Activated naive CD8-positive, alpha-beta T cell (primary cell): Measurements from ENCODE around the gene ZNF469.

Source experiments
- H3K27ac Mint-ChIP-seq: one replicate; pipeline ENCODE4 v1.8.0; 2021; ENCODE audit warnings: mixed read lengths
- H3K27me3 Mint-ChIP-seq: one replicate; pipeline ENCODE4 v1.8.0; 2021; ENCODE audit warnings: mixed read lengths
- H3K36me3 Mint-ChIP-seq: one replicate; pipeline ENCODE4 v1.8.0; 2021; ENCODE audit warnings: mixed read lengths
- H3K4me1 Mint-ChIP-seq: one replicate; pipeline ENCODE4 v1.8.0; 2021; ENCODE audit warnings: low read depth, mixed read lengths
- H3K4me3 Mint-ChIP-seq: one replicate; pipeline ENCODE4 v1.8.0; 2021; ENCODE audit warnings: mild to moderate bottlenecking, mixed read lengths
- H3K9me3 Mint-ChIP-seq: one replicate; pipeline ENCODE4 v1.8.0; 2021; ENCODE audit warnings: low read depth, mixed read lengths

Gene ZNF469

GRCh38 chr16:88421871-88422433, 39.2 kb downstream of the ZNF469 start:
- no peak overlapping the region for H3K27ac Mint-ChIP-seq
- no peak overlapping the region for H3K4me3 Mint-ChIP-seq
- H3K27me3 Mint-ChIP-seq, result no peaks in the 10 kb centered on the region
- peaks cover 4% of the 10 kb centered on the region for H3K4me1 Mint-ChIP-seq
- no peaks in the 10 kb centered on the region for H3K9me3 Mint-ChIP-seq
- H3K36me3 Mint-ChIP-seq, result no peaks in the 10 kb centered on the region

- H3K4me3 Mint-ChIP-seq, result no peak overlapping the region
- no peaks in the 10 kb centered on the region for H3K36me3 Mint-ChIP-seq
- H3K9me3 Mint-ChIP-seq, result no peaks in the 10 kb centered on the region
- H3K27me3 Mint-ChIP-seq, result no peaks in the 10 kb centered on the region
- H3K27ac Mint-ChIP-seq, result no peak overlapping the region
- peaks cover 4% of the 10 kb centered on the region for H3K4me1 Mint-ChIP-seq
These were observed 40.1 kb downstream of the ZNF469 start for GRCh38 chr16:88422733-88423447.

- Mint-ChIP-seq H3K9me3 (no peaks in the 10 kb centered on the region), H3K36me3 (no peaks in the 10 kb centered on the region), H3K27ac (no peak overlapping the region), H3K27me3 (no peaks in the 10 kb centered on the region), H3K4me1 (peaks cover 4% of the 10 kb centered on the region), H3K4me3 (no peak overlapping the region)
These were observed 40.7 kb downstream of the ZNF469 start for GRCh38 chr16:88423448-88423850.

- no peaks in the 10 kb centered on the region for H3K36me3 Mint-ChIP-seq
These were observed 42.0 kb downstream of the ZNF469 start for GRCh38 chr16:88424587-88425235.

GRCh38 chr16:88426018-88426417, 43.3 kb downstream of the ZNF469 start:
- H3K27ac Mint-ChIP-seq, result no peak overlapping the region
- no peak overlapping the region for H3K4me3 Mint-ChIP-seq
- H3K27me3 Mint-ChIP-seq, result no peaks in the 10 kb centered on the region
- H3K4me1 Mint-ChIP-seq, result peaks cover 4% of the 10 kb centered on the region
- no peaks in the 10 kb centered on the region for H3K9me3 Mint-ChIP-seq
- H3K36me3 Mint-ChIP-seq, result no peaks in the 10 kb centered on the region

More at GRCh38 chr16:88424587-88425235, 42.0 kb downstream of the ZNF469 start:
- Mint-ChIP-seq H3K27me3 (no peaks in the 10 kb centered on the region), H3K9me3 (no peaks in the 10 kb centered on the region), H3K4me3 (no peak overlapping the region), H3K4me1 (peaks cover 4% of the 10 kb centered on the region), H3K27ac (no peak overlapping the region)

- Mint-ChIP-seq H3K4me3 (no peak overlapping the region), H3K36me3 (no peaks in the 10 kb centered on the region), H3K4me1 (peaks cover 5% of the 10 kb centered on the region), H3K27ac (no peak overlapping the region), H3K27me3 (no peaks in the 10 kb centered on the region), H3K9me3 (no peaks in the 10 kb centered on the region)
These were observed 44.6 kb downstream of the ZNF469 start for GRCh38 chr16:88427376-88427775.

- H3K36me3 Mint-ChIP-seq, result no peaks in the 10 kb centered on the region
- H3K4me3 Mint-ChIP-seq, result no peak overlapping the region
- H3K9me3 Mint-ChIP-seq, result no peaks in the 10 kb centered on the region
- H3K27ac Mint-ChIP-seq, result no peak overlapping the region
- no peaks in the 10 kb centered on the region for H3K27me3 Mint-ChIP-seq
- H3K4me1 Mint-ChIP-seq, result peaks cover 5% of the 10 kb centered on the region
These were observed 45.4 kb downstream of the ZNF469 start for GRCh38 chr16:88428156-88428555.

- H3K4me3 Mint-ChIP-seq, result no peak overlapping the region
- H3K27me3 Mint-ChIP-seq, result no peaks in the 10 kb centered on the region
- no peak overlapping the region for H3K27ac Mint-ChIP-seq
- H3K4me1 Mint-ChIP-seq, result peaks cover 5% of the 10 kb centered on the region
- no peaks in the 10 kb centered on the region for H3K9me3 Mint-ChIP-seq
- H3K36me3 Mint-ChIP-seq, result no peaks in the 10 kb centered on the region
These were observed 46.0 kb downstream of the ZNF469 start for GRCh38 chr16:88428616-88429386.

GRCh38 chr16:88429387-88430184, 46.8 kb downstream of the ZNF469 start:
- Mint-ChIP-seq H3K27me3 (no peaks in the 10 kb centered on the region), H3K9me3 (no peaks in the 10 kb centered on the region), H3K4me1 (peaks cover 1% of the 10 kb centered on the region), H3K27ac (no peak overlapping the region), H3K4me3 (peak overlapping the region; percentile 78), H3K36me3 (no peaks in the 10 kb centered on the region)

GRCh38 chr16:88430185-88430523, 47.4 kb downstream of the ZNF469 start:
- no peaks in the 10 kb centered on the region for H3K27me3 Mint-ChIP-seq
- no peaks in the 10 kb centered on the region for H3K9me3 Mint-ChIP-seq
- H3K27ac Mint-ChIP-seq, result no peak overlapping the region
- H3K4me1 Mint-ChIP-seq, result peaks cover 1% of the 10 kb centered on the region
- peak overlapping the region; percentile 58 for H3K4me3 Mint-ChIP-seq
- no peaks in the 10 kb centered on the region for H3K36me3 Mint-ChIP-seq

- Mint-ChIP-seq H3K4me1 (peaks cover 1% of the 10 kb centered on the region), H3K27ac (no peak overlapping the region), H3K27me3 (no peaks in the 10 kb centered on the region), H3K4me3 (peak overlapping the region; percentile 71), H3K36me3 (no peaks in the 10 kb centered on the region), H3K9me3 (no peaks in the 10 kb centered on the region)
These were observed 48.0 kb downstream of the ZNF469 start for GRCh38 chr16:88430524-88431446.

GRCh38 chr16:88431651-88432050, 48.9 kb downstream of the ZNF469 start:
- H3K9me3 Mint-ChIP-seq, result no peaks in the 10 kb centered on the region
- peak overlapping the region; percentile 71 for H3K4me3 Mint-ChIP-seq
- H3K36me3 Mint-ChIP-seq, result no peaks in the 10 kb centered on the region
- H3K4me1 Mint-ChIP-seq, result peaks cover 1% of the 10 kb centered on the region
- H3K27me3 Mint-ChIP-seq, result no peaks in the 10 kb centered on the region
- no peak overlapping the region for H3K27ac Mint-ChIP-seq

- no peaks in the 10 kb centered on the region for H3K36me3 Mint-ChIP-seq
- peaks cover 1% of the 10 kb centered on the region for H3K4me1 Mint-ChIP-seq
- no peaks in the 10 kb centered on the region for H3K9me3 Mint-ChIP-seq
- H3K27me3 Mint-ChIP-seq, result no peaks in the 10 kb centered on the region
- H3K27ac Mint-ChIP-seq, result no peak overlapping the region
- H3K4me3 Mint-ChIP-seq, result peak overlapping the region; percentile 71
These were observed 49.4 kb downstream of the ZNF469 start for GRCh38 chr16:88432174-88432573.
